Sigmoid colon (tissue), 7 donors: ENCODE data around the gene SAMD11. TPM values are rescaled to one million over a fixed set of nuclear protein-coding genes. Genes with fewer than 3 reads are reported as not detected.

ENCODE experiments used
- DNase-seq: peaks from one replicate; pipeline ENCODE4 v3.0.0-alpha.2; 2019
- H3K27ac ChIP-seq, 4 donors: fragments of 200-600 bp; sonication (generic); one replicate each; pipeline ENCODE4 v1.5.1; 2016 to 2019; ENCODE audit warnings: mild to moderate bottlenecking in 1 of 4
- H3K27me3 ChIP-seq, 3 donors: fragments of 200-600 bp; sonication (generic); one replicate each; pipeline ENCODE4 v1.5.1; 2019; ENCODE audit warnings: mild to moderate bottlenecking in 1 of 3
- H3K36me3 ChIP-seq, 4 donors: fragments of 200-600 bp; sonication (generic); one replicate each; pipeline ENCODE4 v1.5.1; 2016 to 2019
- H3K4me1 ChIP-seq, 4 donors: fragments of 200-600 bp; sonication (generic); one replicate each; pipeline ENCODE4 v1.5.1; 2017 to 2019
- H3K4me3 ChIP-seq, 4 donors: fragments of 200-600 bp; sonication (generic); one replicate each; pipeline ENCODE4 v1.5.1; 2017 to 2019; ENCODE audit warnings: mild to moderate bottlenecking in 2 of 4, moderate library complexity in 1 of 4
- H3K9me3 ChIP-seq, 4 donors: fragments of 200-600 bp in 3 of 4; sonication (generic) in 3 of 4; one replicate each; pipeline versions ENCODE4 v1.5.1 to v1.6.1; 2013 to 2019
- EP300 ChIP-seq, 4 donors: sonication (generic); formaldehyde crosslinking; IDR thresholded peaks; one replicate each; pipeline ENCODE4 v1.6.1; 2017; ENCODE audit warnings: antibody characterized with exemption in 4 of 4
- POLR2A ChIP-seq, 2 donors: fragments of 450-650 bp; IDR thresholded peaks; one replicate each; pipeline ENCODE4 v1.6.1; 2016; ENCODE audit warnings: antibody characterized with exemption in 2 of 2, mild to moderate bottlenecking in 2 of 2, moderate library complexity in 2 of 2
- POLR2AphosphoS5 ChIP-seq, 4 donors: sonication (generic); formaldehyde crosslinking; IDR thresholded peaks; one replicate each; pipeline ENCODE4 v1.6.1; 2017; ENCODE audit warnings: antibody characterized with exemption in 4 of 4
- WGBS, 2 donors: extraction: QIAGEN DNeasy Blood & Tissue Kit; methylation state at CpG; one replicate each; pipeline ENCODE4 v1.1.7; 2013; 5-methylcytosine and 5-hydroxymethylcytosine counted together
- intact Hi-C: fragments of 100-400 bp; cut with DNase I; formaldehyde crosslinking; loops from one replicate; pipeline ENCODE4 v1.15.1; 2023
- polyA plus RNA-seq, 3 donors: library from polyadenylated mRNA; stranded (reverse); fragments of 200-250 nt; gene quantifications; one replicate each; pipeline ENCODE4 v1.2.3, GENCODE V29; 2013
- total RNA-seq, 4 donors: library from RNA; depleted of rRNA; stranded (reverse); fragments of >200 nt; gene quantifications; one replicate each; pipeline ENCODE4 v1.1.0, GENCODE V29; 2016
- TF ChIP-seq, protein P1 (sequence below), 4 experiments: fragments of 450-650 bp in 3 of 4; fragments of 200-600 bp in 1 of 4; IDR thresholded peaks; one replicate each; pipeline ENCODE4 v1.5.1; 2016 to 2019; ENCODE audit warnings: antibody characterized with exemption in 4 of 4, mild to moderate bottlenecking in 3 of 4, moderate library complexity in 2 of 4
- donor health status: healthy with polysubstance abuse.
- donor health status: Bipolar disorder and iron deficiency.
- donor health status: healthy.

The SAMD11 gene
- total and polyA plus RNA-seq, 7 donors: 0.60 to 4.9 (median 4.2) TPM

DNA sequence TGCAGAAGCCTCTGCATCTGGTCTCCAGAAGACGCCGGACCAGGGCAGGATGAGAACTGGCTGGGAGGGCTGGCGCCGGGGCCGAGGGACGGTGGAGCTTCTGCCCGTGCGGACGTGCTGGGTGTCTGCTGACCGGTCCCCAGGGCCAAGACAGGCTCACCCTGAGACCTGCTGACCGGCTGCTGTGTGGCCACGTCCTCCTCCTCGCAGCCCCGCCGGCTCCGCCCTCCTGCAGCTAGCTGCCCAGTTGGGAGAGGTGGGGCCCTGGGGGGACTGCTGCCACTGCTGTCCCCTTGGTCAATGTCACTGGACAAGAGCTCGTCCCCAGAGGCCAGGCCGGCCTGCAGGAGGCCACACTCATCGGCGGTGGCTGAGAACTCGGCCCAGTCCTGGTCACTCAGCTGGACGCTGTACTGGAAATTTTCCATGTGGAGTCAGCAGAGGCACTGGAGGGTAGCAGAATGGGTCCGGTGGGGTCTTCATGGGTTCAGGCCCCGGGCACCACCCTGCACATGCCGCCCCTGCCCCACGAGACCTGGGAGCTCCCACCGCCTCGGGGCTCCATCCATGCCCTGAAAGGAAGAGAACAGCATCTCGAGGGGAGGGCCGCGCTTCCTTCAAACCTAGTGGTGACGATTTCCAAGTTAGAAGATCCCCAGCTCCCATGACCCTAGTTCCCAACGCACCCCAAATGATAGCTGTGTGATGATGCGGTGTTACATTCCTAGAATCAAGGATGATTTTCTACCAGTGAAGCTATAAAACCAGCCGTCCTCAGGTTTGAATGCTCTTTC is 57.1 kb downstream of the SAMD11 start:
- TF ChIP-seq POLR2AphosphoS5 (IDR thresholded peaks at IDR 0.05) (no peak), POLR2A (IDR thresholded peaks at IDR 0.05) (no peak)
- TF ChIP-seq, protein P1, sequence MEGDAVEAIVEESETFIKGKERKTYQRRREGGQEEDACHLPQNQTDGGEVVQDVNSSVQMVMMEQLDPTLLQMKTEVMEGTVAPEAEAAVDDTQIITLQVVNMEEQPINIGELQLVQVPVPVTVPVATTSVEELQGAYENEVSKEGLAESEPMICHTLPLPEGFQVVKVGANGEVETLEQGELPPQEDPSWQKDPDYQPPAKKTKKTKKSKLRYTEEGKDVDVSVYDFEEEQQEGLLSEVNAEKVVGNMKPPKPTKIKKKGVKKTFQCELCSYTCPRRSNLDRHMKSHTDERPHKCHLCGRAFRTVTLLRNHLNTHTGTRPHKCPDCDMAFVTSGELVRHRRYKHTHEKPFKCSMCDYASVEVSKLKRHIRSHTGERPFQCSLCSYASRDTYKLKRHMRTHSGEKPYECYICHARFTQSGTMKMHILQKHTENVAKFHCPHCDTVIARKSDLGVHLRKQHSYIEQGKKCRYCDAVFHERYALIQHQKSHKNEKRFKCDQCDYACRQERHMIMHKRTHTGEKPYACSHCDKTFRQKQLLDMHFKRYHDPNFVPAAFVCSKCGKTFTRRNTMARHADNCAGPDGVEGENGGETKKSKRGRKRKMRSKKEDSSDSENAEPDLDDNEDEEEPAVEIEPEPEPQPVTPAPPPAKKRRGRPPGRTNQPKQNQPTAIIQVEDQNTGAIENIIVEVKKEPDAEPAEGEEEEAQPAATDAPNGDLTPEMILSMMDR (IDR thresholded peaks at IDR 0.05): no peak
- Histone ChIP-seq H3K36me3 (no peaks in the 10 kb centered on the region), H3K4me1 (peaks cover 0 to 12% (median 10%) of the 10 kb centered on the region in 4 donors), H3K27me3 (peaks cover 0 to 38% (median 14%) of the 10 kb centered on the region in 3 donors), H3K9me3 (no peaks in the 10 kb centered on the region), H3K27ac (no peak overlapping the region), H3K4me3 (no peak overlapping the region)
- WGBS, 2 donors: 58 to 75% methylated on average over 35 of the region's 35 CpGs
- DNase-seq: no peak
- intact Hi-C loops: no loop called here

DNA sequence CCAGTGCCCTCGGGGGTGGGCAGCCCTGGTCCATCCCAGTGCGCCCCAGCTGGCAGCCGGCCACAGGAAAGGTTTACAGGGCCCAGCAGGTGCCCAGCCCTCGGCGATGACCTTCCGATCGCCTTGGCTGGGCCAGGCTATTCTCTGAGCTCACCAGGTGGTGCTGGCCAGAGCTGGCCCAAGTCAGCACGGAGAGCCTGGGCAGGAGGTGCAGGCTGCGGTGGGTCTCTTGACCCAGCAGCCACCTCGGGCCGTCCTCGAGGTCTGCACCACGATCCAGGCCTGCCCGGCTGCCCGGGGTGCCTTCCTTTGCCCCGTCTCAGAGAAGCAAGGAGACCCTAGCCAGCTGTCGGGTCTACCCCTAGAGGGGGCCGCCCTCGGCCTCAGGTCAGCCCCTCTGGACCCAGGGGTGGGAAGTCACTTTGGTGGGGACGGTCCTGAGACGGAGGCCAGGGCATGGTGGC is 57.8 kb downstream of the SAMD11 start:
- H3K36me3 ChIP-seq: no peaks in the 10 kb centered on the region
- DNase-seq: no peak
- H3K9me3 ChIP-seq: no peaks in the 10 kb centered on the region
- no peak overlapping the region for H3K4me3 ChIP-seq
- peaks cover 0 to 32% (median 13%) of the 10 kb centered on the region in 3 donors for H3K27me3 ChIP-seq
- H3K4me1 ChIP-seq: peaks cover 0 to 6% (median 3%) of the 10 kb centered on the region in 4 donors
- WGBS, 2 donors: 56 to 73% methylated on average over 21 of the region's 21 CpGs
- TF ChIP-seq, protein P1 (IDR thresholded peaks at IDR 0.05): no peak
- no peak for TF ChIP-seq EP300 (IDR thresholded peaks at IDR 0.05)
- TF ChIP-seq POLR2A (IDR thresholded peaks at IDR 0.05): no peak
- no peak overlapping the region for H3K27ac ChIP-seq
- intact Hi-C loops: no loop called here

- TF ChIP-seq EP300 (IDR thresholded peaks at IDR 0.05): no peak
- no peak for TF ChIP-seq POLR2A (IDR thresholded peaks at IDR 0.05)
- TF ChIP-seq, protein P1 (IDR thresholded peaks at IDR 0.05): no peak
- TF ChIP-seq POLR2AphosphoS5 (IDR thresholded peaks at IDR 0.05): no peak
- no peak for DNase-seq
- intact Hi-C loops: no loop called here
- H3K4me3 ChIP-seq: no peak within 1 kb of the TSS
- WGBS, 2 donors: 35 to 62% methylated on average over 28 of the region's 28 CpGs
- peaks cover 0 to 6% (median 3%) of the 10 kb centered on the region in 4 donors for H3K4me1 ChIP-seq
- peaks cover 0 to 32% (median 13%) of the 10 kb centered on the region in 3 donors for H3K27me3 ChIP-seq
- no peaks in the 10 kb centered on the region for H3K9me3 ChIP-seq
- H3K27ac ChIP-seq: no peak within 1 kb of the TSS
- no peaks in the 10 kb centered on the region for H3K36me3 ChIP-seq
Measured at GRCh38 chr1:981955-982558, 58.3 kb downstream of the SAMD11 start, which contains the start of gene PERM1. Gene PERM1 (minus strand): TSS chr1:982093. CDS start chr1:981029, 1,064 bp downstream.

DNA sequence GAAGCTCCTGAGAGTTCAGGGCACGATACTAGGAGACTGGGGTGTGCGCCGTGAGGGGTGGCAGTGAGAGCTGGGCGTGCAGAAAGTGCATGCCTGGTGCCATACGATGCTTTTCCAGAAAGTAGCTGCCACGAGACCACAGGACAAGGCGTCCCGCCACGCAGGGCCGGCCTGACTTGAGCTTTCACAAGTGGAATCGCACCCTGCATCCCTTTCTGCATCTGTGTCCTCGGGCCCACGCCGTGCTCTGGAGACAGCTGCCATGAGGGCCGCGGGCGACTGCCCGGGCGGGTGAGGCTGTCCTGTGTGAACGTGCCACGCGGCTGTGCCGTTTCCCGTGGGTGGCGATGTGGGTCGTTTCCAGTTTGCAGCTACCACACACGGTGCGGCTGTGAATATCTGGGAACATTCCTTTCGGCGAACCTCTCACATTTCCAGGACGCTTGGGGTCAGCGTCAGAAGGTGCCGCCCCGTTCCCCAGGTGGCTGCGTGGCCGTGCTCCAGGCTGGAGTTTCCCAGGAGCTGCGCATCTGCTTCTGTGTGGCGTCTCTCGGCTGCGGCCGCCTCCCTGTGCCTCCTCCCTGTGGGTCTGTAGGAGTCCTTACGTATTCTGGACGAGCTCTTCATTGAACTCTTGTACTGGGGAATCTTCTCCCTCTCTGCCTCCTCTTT is 59.2 kb downstream of the SAMD11 start:
- Histone ChIP-seq H3K27me3 (peaks cover 0 to 32% (median 13%) of the 10 kb centered on the region in 3 donors), H3K4me1 (peaks cover 0 to 6% (median 3%) of the 10 kb centered on the region in 4 donors), H3K27ac (no peak overlapping the region), H3K4me3 (no peak overlapping the region), H3K36me3 (no peaks in the 10 kb centered on the region), H3K9me3 (no peaks in the 10 kb centered on the region)
- intact Hi-C loops: no loop called here
- TF ChIP-seq, protein P1 (IDR thresholded peaks at IDR 0.05): no peak
- no peak for TF ChIP-seq POLR2AphosphoS5 (IDR thresholded peaks at IDR 0.05)
- TF ChIP-seq POLR2A (IDR thresholded peaks at IDR 0.05): no peak
- TF ChIP-seq EP300 (IDR thresholded peaks at IDR 0.05): no peak
- no peak for DNase-seq
- WGBS, 2 donors: 73 to 82% methylated on average over 43 of the region's 43 CpGs
